ENCODE measurements around the gene HSPA4. TPM values are rescaled to one million over a fixed set of nuclear protein-coding genes. Genes with fewer than 3 reads are reported as not detected.

The HSPA4 gene
- total and polyA plus RNA-seq, 2 donors (not counting 3 experiments of a cell fraction or from before 2014, with no cell fraction given): 11.2 to 161 TPM

DNA sequence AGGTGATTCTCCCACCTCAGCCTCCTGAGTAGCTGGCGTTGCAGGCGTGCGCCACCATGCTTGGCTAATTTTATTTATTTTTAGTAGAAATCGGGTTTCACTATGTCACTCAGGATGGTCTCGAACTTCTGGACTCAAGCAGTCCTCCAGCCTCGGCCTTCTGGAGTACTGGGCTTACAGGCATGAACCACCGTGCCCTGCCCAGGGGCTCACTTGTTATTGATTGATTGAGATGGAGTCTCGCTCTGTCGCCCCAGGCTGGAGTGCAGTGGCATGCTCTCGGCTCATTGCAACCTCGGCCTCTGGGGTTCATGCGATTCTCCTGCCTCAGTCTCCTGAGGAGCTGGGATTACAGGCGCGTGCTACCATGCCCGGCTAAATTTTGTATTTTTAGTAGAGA, 1.6 kb downstream of the HSPA4 start:
- DNase-seq (ENCODE audit: low read depth, low spot score): no peak
- intact Hi-C loops (cut with micrococcal nuclease): loop anchor here (5.0 to 10.0 kb wide), 3 partner anchors 106 to 669 kb away; no protein-coding TSS in a partner anchor
- no peaks in the 10 kb centered on the region for H3K27me3 ChIP-seq (ENCODE audit: control insufficient read depth in 2 of 2, insufficient read depth in 2 of 2, low read length in 2 of 2)
- peaks cover 5% of the 10 kb centered on the region for H4K20me1 ChIP-seq (replicated peaks; ENCODE audit: control insufficient read depth, extremely low read depth, insufficient read depth, low read length)
- H3K4me2 ChIP-seq (ENCODE audit: insufficient read depth, low read length): peak overlapping the region; percentile 93
- peaks cover 37% of the 10 kb centered on the region for H3K4me1 ChIP-seq (ENCODE audit: control insufficient read depth, extremely low read depth, insufficient read depth, low read length)
- BruUV-seq (replicated peaks): no TSS peak
- ChIA-PET POLR2A (no interaction called here), CTCF (no interaction called here)
- H3K79me2 ChIP-seq (ENCODE audit: control insufficient read depth, insufficient read depth, low read length): peaks cover 66% of the 10 kb centered on the region
- H3K9ac ChIP-seq (replicated peaks; ENCODE audit: extremely low read depth, insufficient read depth, low read length): no peak overlapping the region
- no peak for FAIRE-seq
- H2AFZ ChIP-seq (ENCODE audit: low read depth, low read length): no peak overlapping the region
- H3K27ac ChIP-seq (ENCODE audit: insufficient read depth, low read depth, low read length): no peak overlapping the region
- peak overlapping the region in 1 of 3 experiments; percentile 90 for H3K4me3 ChIP-seq (replicated peaks in 1 of 3; ENCODE audit: insufficient read depth in 1 of 3, low read depth in 1 of 3, low read length in 3 of 3)
- H3K36me3 ChIP-seq (ENCODE audit: control insufficient read depth in 2 of 2, extremely low read depth in 1 of 2, insufficient read depth in 2 of 2, low read length in 2 of 2): no peaks in the 10 kb centered on the region
- no peaks in the 10 kb centered on the region for H3K9me1 ChIP-seq (replicated peaks; ENCODE audit: control insufficient read depth, extremely low read depth, insufficient read depth, low read length)
- TF ChIP-seq MAX (IDR thresholded peaks at IDR 0.05; ENCODE audit: insufficient read depth, insufficient read length): no peak
- TF ChIP-seq POLR2AphosphoS5 (IDR thresholded peaks at IDR 0.05; ENCODE audit: insufficient read depth, low read depth, low read length): no peak
- TF ChIP-seq FOS (IDR thresholded peaks at IDR 0.05; ENCODE audit: borderline replicate concordance, insufficient read depth, low read length): no peak
- TF ChIP-seq MYC (IDR thresholded peaks at IDR 0.05; ENCODE audit: low read depth, low read length): no peak
- dilution Hi-C loops (cut with MboI; ENCODE audit: extremely low pct_ligation_motif_present, low sequenced_read_pairs): no loop called here
- H3K9me3 ChIP-seq (replicated peaks; ENCODE audit: control insufficient read depth, insufficient read depth, low read length): no peaks in the 10 kb centered on the region

- dilution Hi-C loops (cut with MboI; ENCODE audit: extremely low pct_ligation_motif_present, low sequenced_read_pairs) (no loop called here), intact Hi-C loops (cut with micrococcal nuclease) (loop anchor here (5.0 to 10.0 kb wide), 3 partner anchors 108 to 670 kb away; no protein-coding TSS in a partner anchor)
- ChIA-PET POLR2A (no interaction called here), CTCF (no interaction called here)
- no peaks in the 10 kb centered on the region for H3K27me3 ChIP-seq (ENCODE audit: control insufficient read depth in 2 of 2, insufficient read depth in 2 of 2, low read length in 2 of 2)
- peaks cover 77% of the 10 kb centered on the region for H3K79me2 ChIP-seq (ENCODE audit: control insufficient read depth, insufficient read depth, low read length)
- DNase-seq (ENCODE audit: low read depth, low spot score) (no peak), FAIRE-seq (no peak)
- BruUV-seq (replicated peaks): no TSS peak
- H3K36me3 ChIP-seq (ENCODE audit: control insufficient read depth in 2 of 2, extremely low read depth in 1 of 2, insufficient read depth in 2 of 2, low read length in 2 of 2): no peaks in the 10 kb centered on the region
- H3K9ac ChIP-seq (replicated peaks; ENCODE audit: extremely low read depth, insufficient read depth, low read length): no peak overlapping the region
- H2AFZ ChIP-seq (ENCODE audit: low read depth, low read length): no peak overlapping the region
- no peaks in the 10 kb centered on the region for H3K9me3 ChIP-seq (replicated peaks; ENCODE audit: control insufficient read depth, insufficient read depth, low read length)
- no peaks in the 10 kb centered on the region for H3K9me1 ChIP-seq (replicated peaks; ENCODE audit: control insufficient read depth, extremely low read depth, insufficient read depth, low read length)
- peaks cover 5% of the 10 kb centered on the region for H4K20me1 ChIP-seq (replicated peaks; ENCODE audit: control insufficient read depth, extremely low read depth, insufficient read depth, low read length)
- H3K4me3 ChIP-seq (replicated peaks in 1 of 3; ENCODE audit: insufficient read depth in 1 of 3, low read depth in 1 of 3, low read length in 3 of 3): no peak overlapping the region
- H3K4me2 ChIP-seq (ENCODE audit: insufficient read depth, low read length): no peak overlapping the region
- TF ChIP-seq, protein P1, sequence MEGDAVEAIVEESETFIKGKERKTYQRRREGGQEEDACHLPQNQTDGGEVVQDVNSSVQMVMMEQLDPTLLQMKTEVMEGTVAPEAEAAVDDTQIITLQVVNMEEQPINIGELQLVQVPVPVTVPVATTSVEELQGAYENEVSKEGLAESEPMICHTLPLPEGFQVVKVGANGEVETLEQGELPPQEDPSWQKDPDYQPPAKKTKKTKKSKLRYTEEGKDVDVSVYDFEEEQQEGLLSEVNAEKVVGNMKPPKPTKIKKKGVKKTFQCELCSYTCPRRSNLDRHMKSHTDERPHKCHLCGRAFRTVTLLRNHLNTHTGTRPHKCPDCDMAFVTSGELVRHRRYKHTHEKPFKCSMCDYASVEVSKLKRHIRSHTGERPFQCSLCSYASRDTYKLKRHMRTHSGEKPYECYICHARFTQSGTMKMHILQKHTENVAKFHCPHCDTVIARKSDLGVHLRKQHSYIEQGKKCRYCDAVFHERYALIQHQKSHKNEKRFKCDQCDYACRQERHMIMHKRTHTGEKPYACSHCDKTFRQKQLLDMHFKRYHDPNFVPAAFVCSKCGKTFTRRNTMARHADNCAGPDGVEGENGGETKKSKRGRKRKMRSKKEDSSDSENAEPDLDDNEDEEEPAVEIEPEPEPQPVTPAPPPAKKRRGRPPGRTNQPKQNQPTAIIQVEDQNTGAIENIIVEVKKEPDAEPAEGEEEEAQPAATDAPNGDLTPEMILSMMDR (IDR thresholded peaks at IDR 0.05; ENCODE audit: extremely low read depth in 1 of 2, insufficient read depth in 1 of 2, low read depth in 1 of 2, low read length in 2 of 2): no peak
- no peak overlapping the region for H3K27ac ChIP-seq (ENCODE audit: insufficient read depth, low read depth, low read length)
- peaks cover 24% of the 10 kb centered on the region for H3K4me1 ChIP-seq (ENCODE audit: control insufficient read depth, extremely low read depth, insufficient read depth, low read length)
These were observed 3.1 kb downstream of the HSPA4 start for GRCh38 chr5:133054697-133055471.
